UCSD-AML1 (cell line): Measurements from ENCODE around the gene MUC6.
A peak's percentile ranks its signal among the peaks of the same experiment; 100 is the strongest.

ENCODE experiments used
- DNase-seq: peaks from one replicate; lab custom pipeline; 2025; ENCODE audit not compliant: unreplicated experiment; lab: John Stamatoyannopoulos, UW

MUC6 gene

GRCh38 chr11:1036303-1036923, at the start of gene MUC6:
MUC6 (minus strand) TSS chr11:1036718; CDS start chr11:1036655, 63 bp downstream.
- DNase-seq = no peak

GRCh38 chr11:1085440-1086170, 49.1 kb upstream of the MUC6 start:
- no peak for DNase-seq

- DNase-seq = no peak
Measured at GRCh38 chr11:1084561-1085439, 48.3 kb upstream of the MUC6 start.

- no peak for DNase-seq
Measured at GRCh38 chr11:1083621-1084551, 47.4 kb upstream of the MUC6 start.

- DNase-seq = no peak
Measured at GRCh38 chr11:1082728-1083620, 46.5 kb upstream of the MUC6 start.

- DNase-seq = no peak
Measured at GRCh38 chr11:1082346-1082727, 45.8 kb upstream of the MUC6 start.

GRCh38 chr11:1081601-1082311, 45.2 kb upstream of the MUC6 start:
- no peak for DNase-seq

GRCh38 chr11:1078191-1078601, 41.7 kb upstream of the MUC6 start:
- DNase-seq = no peak

- no peak for DNase-seq
Measured at GRCh38 chr11:1077417-1078119, 41.0 kb upstream of the MUC6 start.

- DNase-seq = no peak
Measured at GRCh38 chr11:1077033-1077416, 40.5 kb upstream of the MUC6 start.

- no peak for DNase-seq
Measured at GRCh38 chr11:1076061-1076665, 39.6 kb upstream of the MUC6 start.

- DNase-seq = no peak
Measured at GRCh38 chr11:1075341-1075911, 38.9 kb upstream of the MUC6 start.

- DNase-seq = no peak
Measured at GRCh38 chr11:1074244-1075221, 38.0 kb upstream of the MUC6 start, which contains the start of gene MUC2. MUC2 (plus strand) TSS chr11:1074874.

GRCh38 chr11:1073851-1074243, 37.3 kb upstream of the MUC6 start:
- DNase-seq = no peak

GRCh38 chr11:1073261-1073724, 36.8 kb upstream of the MUC6 start:
- DNase-seq = peak; percentile 59

- DNase-seq = no peak
Measured at GRCh38 chr11:1072821-1073231, 36.3 kb upstream of the MUC6 start.
